Left ventricle myocardium inferior (tissue), 1 donor: ENCODE results near the gene WDR49. TPM values are rescaled to one million over a fixed set of nuclear protein-coding genes. Genes with fewer than 3 reads are reported as not detected.

ENCODE experiments used
- DNase-seq: peaks from one replicate; pipeline ENCODE4 v3.0.0-alpha.2; 2020
- H3K27ac ChIP-seq: fragments of 200-600 bp; replicated peaks from 2 replicates; pipeline ENCODE4 v1.8.0; 2021
- H3K27me3 ChIP-seq: fragments of 200-600 bp; 2 replicates; pipeline ENCODE4 v1.8.0; 2021; ENCODE audit warnings: low read depth
- H3K36me3 ChIP-seq: fragments of 200-600 bp; 2 replicates; pipeline ENCODE4 v1.8.0; 2021
- H3K4me1 ChIP-seq: fragments of 200-600 bp; 2 replicates; pipeline ENCODE4 v1.8.0; 2021
- H3K4me3 ChIP-seq: fragments of 200-600 bp; 2 replicates; pipeline ENCODE4 v1.8.0; 2021; ENCODE audit warnings: mild to moderate bottlenecking, moderate library complexity
- H3K9me3 ChIP-seq: fragments of 200-600 bp; replicated peaks from 2 replicates; pipeline ENCODE4 v1.8.0; 2021
- intact Hi-C: fragments of 100-400 bp; cut with micrococcal nuclease; formaldehyde crosslinking; loops from one replicate; pipeline ENCODE4 v1.11.0; 2022
- total RNA-seq: library from RNA; stranded (reverse); fragmentation: NEBNext Ultra II Directional; extraction: Animal tissue kit (Norgen Biotek cat#: 25700); gene quantifications from one replicate; pipeline ENCODE4 v1.2.1, GENCODE V29; 2021
- TF ChIP-seq, protein P1 (sequence below): fragments of 200-600 bp; IDR thresholded peaks from 2 replicates; pipeline ENCODE4 v1.8.0; 2021; ENCODE audit warnings: antibody characterized with exemption, mild to moderate bottlenecking, borderline replicate concordance
- donor health status: DM: no; HTN: yes; CAD: no; lungs with severe emphysema.

The WDR49 gene
- total RNA-seq, 1 donor from 2014 or later = 3.7 TPM

- Histone ChIP-seq H3K9me3 (peaks cover 6% of the 10 kb centered on the region), H3K36me3 (no peaks in the 10 kb centered on the region), H3K27me3 (no peaks in the 10 kb centered on the region), H3K4me1 (no peaks in the 10 kb centered on the region), H3K4me3 (no peak overlapping the region), H3K27ac (no peak overlapping the region)
- DNase-seq = no peak
- TF ChIP-seq, protein P1, sequence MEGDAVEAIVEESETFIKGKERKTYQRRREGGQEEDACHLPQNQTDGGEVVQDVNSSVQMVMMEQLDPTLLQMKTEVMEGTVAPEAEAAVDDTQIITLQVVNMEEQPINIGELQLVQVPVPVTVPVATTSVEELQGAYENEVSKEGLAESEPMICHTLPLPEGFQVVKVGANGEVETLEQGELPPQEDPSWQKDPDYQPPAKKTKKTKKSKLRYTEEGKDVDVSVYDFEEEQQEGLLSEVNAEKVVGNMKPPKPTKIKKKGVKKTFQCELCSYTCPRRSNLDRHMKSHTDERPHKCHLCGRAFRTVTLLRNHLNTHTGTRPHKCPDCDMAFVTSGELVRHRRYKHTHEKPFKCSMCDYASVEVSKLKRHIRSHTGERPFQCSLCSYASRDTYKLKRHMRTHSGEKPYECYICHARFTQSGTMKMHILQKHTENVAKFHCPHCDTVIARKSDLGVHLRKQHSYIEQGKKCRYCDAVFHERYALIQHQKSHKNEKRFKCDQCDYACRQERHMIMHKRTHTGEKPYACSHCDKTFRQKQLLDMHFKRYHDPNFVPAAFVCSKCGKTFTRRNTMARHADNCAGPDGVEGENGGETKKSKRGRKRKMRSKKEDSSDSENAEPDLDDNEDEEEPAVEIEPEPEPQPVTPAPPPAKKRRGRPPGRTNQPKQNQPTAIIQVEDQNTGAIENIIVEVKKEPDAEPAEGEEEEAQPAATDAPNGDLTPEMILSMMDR = no peak
- intact Hi-C loops = no loop called here
Measured at GRCh38 chr3:167484551-167484950, 169.2 kb downstream of the WDR49 start.

DNA sequence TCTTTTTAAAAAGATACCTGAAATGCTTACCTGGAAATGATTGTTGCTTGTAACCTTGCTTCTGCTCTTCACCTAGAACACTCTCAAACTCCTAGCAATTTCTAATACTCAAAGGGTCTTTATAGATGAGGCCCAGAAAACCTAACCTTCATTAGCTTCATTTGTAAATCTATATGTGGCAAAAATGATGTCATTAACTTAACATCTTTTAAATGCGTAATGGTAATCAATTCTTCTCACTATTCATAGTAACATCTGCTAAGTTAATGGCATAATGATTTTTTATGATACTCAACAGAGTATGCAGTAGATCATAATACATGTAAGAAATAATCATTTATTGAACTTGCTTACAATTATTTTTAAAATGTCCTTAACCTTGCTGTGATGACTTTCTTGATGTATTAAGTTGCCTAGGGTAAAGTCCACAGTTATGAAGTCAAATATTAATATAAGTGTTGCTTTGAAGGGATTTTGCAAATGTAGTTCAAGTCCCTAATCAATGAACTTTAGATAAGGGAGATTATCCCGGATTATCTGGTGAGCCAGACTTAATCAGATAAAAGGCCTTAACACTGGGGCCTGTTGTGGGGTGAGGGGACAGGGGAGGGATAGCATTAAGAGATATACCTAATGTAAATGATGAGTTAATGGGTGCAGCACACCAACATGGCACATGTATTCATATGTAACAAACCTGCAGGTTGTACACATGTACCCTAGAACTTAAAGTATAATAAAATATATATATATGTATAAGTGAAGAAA is 169.8 kb downstream of the WDR49 start:
- no peak for DNase-seq
- TF ChIP-seq, protein P1 = no peak
- no peaks in the 10 kb centered on the region for H3K36me3 ChIP-seq
- H3K4me1 ChIP-seq = no peaks in the 10 kb centered on the region
- H3K4me3 ChIP-seq = no peak overlapping the region
- no peak overlapping the region for H3K27ac ChIP-seq
- no peaks in the 10 kb centered on the region for H3K27me3 ChIP-seq
- peaks cover 6% of the 10 kb centered on the region for H3K9me3 ChIP-seq
- intact Hi-C loops = no loop called here

GRCh38 chr3:167481164-167481563 is 172.6 kb downstream of the WDR49 start:
- DNase-seq = no peak
- Histone ChIP-seq H3K9me3 (no peaks in the 10 kb centered on the region), H3K27me3 (no peaks in the 10 kb centered on the region), H3K36me3 (no peaks in the 10 kb centered on the region), H3K27ac (no peak overlapping the region), H3K4me3 (no peak overlapping the region), H3K4me1 (no peaks in the 10 kb centered on the region)
- TF ChIP-seq, protein P1 = no peak
- intact Hi-C loops = no loop called here

DNA sequence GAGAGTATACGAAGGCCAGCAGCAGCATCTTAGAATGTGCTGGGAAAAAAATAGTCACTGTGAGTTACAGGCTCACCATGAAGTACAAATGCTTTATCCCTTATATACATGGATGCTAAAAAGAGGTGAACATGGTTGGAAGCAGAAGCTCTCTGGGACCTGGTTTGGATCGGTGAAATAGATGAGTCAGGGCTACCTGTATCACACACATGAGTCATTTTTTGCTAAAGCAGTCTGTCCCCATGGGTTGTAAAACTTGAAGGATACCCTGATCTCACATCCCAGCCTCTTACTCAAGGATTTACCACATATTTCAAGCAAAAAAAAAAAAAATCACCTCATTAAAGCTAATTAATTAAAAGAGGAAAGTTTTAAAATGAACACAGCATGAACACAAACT is 173.0 kb downstream of the WDR49 start:
- TF ChIP-seq, protein P1 = no peak
- intact Hi-C loops = no loop called here
- H3K9me3 ChIP-seq = no peaks in the 10 kb centered on the region

GRCh38 chr3:167473863-167474262 is 179.9 kb downstream of the WDR49 start, which contains the start of gene SERPINI2:
Gene SERPINI2 (minus strand): TSS chr3:167474042. CDS start chr3:167471834, 2,208 bp downstream.
- no peak within 1 kb of the TSS for H3K4me3 ChIP-seq
- H3K36me3 ChIP-seq = no peaks in the 10 kb centered on the region
- H3K27me3 ChIP-seq = no peaks in the 10 kb centered on the region
- H3K9me3 ChIP-seq = no peaks in the 10 kb centered on the region
- intact Hi-C loops = no loop called here
- no peak within 1 kb of the TSS for H3K27ac ChIP-seq
- no peaks in the 10 kb centered on the region for H3K4me1 ChIP-seq
- TF ChIP-seq, protein P1 = no peak
- no peak for DNase-seq

More for the DNA sequence above, 173.0 kb downstream of the WDR49 start:
- DNase-seq = no peak
- Histone ChIP-seq H3K36me3 (no peaks in the 10 kb centered on the region), H3K4me3 (no peak overlapping the region), H3K27ac (no peak overlapping the region), H3K27me3 (no peaks in the 10 kb centered on the region), H3K4me1 (no peaks in the 10 kb centered on the region)
